Ovary (tissue), 3 donors: ENCODE data around the gene LMBR1L.

Source experiments
- POLR2A ChIP-seq: fragments of 450-650 bp; IDR thresholded peaks from one replicate; pipeline ENCODE4 v1.6.1; 2017; ENCODE audit warnings: antibody characterized with exemption, mild to moderate bottlenecking, moderate library complexity
- TF ChIP-seq, protein P1 (sequence below), 3 donors: fragments of 450-650 bp in 2 of 3; fragments of 200-600 bp in 1 of 3; IDR thresholded peaks; one replicate each; pipeline versions ENCODE4 v1.5.1 to v1.8.0; 2016 to 2022; ENCODE audit warnings: antibody characterized with exemption in 3 of 3, mild to moderate bottlenecking in 1 of 3
- donor health status: DM: no; HTN: no; CAD: no.

DNA sequence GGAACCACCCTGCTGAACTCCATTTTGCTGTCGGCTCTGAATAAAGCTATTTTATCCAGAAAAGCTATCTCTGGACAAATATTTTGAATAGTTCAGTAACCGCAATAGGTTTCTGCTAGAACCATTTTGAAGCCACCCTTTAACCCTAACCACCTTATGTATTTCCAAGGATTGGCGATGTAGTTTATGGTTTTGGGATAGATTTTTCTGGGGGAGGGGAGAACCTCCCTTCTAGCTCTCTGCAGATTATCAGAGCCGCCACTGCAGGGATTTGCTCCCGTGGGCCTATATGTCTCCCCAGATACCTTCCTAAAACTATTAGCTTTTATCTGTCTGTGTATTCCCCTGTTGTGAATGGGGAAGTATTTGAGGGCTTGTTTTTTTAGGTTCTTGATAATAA lies 22.4 kb upstream of the LMBR1L start:
- TF ChIP-seq, protein P1, sequence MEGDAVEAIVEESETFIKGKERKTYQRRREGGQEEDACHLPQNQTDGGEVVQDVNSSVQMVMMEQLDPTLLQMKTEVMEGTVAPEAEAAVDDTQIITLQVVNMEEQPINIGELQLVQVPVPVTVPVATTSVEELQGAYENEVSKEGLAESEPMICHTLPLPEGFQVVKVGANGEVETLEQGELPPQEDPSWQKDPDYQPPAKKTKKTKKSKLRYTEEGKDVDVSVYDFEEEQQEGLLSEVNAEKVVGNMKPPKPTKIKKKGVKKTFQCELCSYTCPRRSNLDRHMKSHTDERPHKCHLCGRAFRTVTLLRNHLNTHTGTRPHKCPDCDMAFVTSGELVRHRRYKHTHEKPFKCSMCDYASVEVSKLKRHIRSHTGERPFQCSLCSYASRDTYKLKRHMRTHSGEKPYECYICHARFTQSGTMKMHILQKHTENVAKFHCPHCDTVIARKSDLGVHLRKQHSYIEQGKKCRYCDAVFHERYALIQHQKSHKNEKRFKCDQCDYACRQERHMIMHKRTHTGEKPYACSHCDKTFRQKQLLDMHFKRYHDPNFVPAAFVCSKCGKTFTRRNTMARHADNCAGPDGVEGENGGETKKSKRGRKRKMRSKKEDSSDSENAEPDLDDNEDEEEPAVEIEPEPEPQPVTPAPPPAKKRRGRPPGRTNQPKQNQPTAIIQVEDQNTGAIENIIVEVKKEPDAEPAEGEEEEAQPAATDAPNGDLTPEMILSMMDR (IDR thresholded peaks at IDR 0.05), result no peak
- no peak for TF ChIP-seq POLR2A
